Testis (tissue), 3 donors: ENCODE results near the gene CPE. TPM values are rescaled to one million over a fixed set of nuclear protein-coding genes. Genes with fewer than 3 reads are reported as not detected.

Experiments used
- DNase-seq: peaks from one replicate; pipeline ENCODE4 v3.0.0-alpha.2; 2019
- H3K27ac ChIP-seq, 2 donors: fragments of 200-600 bp; sonication (generic); one replicate each; pipeline ENCODE4 v1.5.1; 2019
- H3K27me3 ChIP-seq: fragments of 200-600 bp; sonication (generic); one replicate; pipeline ENCODE4 v1.5.1; 2019
- H3K36me3 ChIP-seq: fragments of 200-600 bp; sonication (generic); one replicate; pipeline ENCODE4 v1.5.1; 2017; ENCODE audit warnings: low read depth; ENCODE audit errors: missing control alignments
- H3K4me1 ChIP-seq: fragments of 200-600 bp; sonication (generic); one replicate; pipeline ENCODE4 v1.5.1; 2019
- H3K4me3 ChIP-seq, 2 donors: fragments of 200-600 bp; sonication (generic); one replicate each; pipeline ENCODE4 v1.5.1; 2017 to 2019
- H3K9me3 ChIP-seq: fragments of 200-600 bp; sonication (generic); one replicate; pipeline ENCODE4 v1.5.1; 2017
- POLR2A ChIP-seq: fragments of 450-650 bp; IDR thresholded peaks from one replicate; pipeline ENCODE4 v1.6.1; 2017; ENCODE audit warnings: antibody characterized with exemption, mild to moderate bottlenecking, moderate library complexity
- WGBS, 2 donors: methylation state at CpG; one replicate each; pipeline ENCODE4 v1.1.5; 2018; 5-methylcytosine and 5-hydroxymethylcytosine counted together
- intact Hi-C: fragments of 100-400 bp; cut with DNase I; formaldehyde crosslinking; loops from one replicate; pipeline ENCODE4 v1.15.1; 2023; ENCODE audit warnings: low total_unique reads
- polyA plus RNA-seq: library from polyadenylated mRNA; stranded (reverse); fragments of 350-450 nt; fragmentation: Illumina TruSeq; extraction: RNeasy Lipid Tissue Mini Kit (QIAGEN cat#74804); gene quantifications from one replicate; pipeline ENCODE4 v1.2.3, GENCODE V29; 2014; ENCODE audit warnings: low read depth, low replicate concordance; ENCODE audit not compliant: insufficient read depth
- total RNA-seq, 2 donors: library from RNA; depleted of rRNA; stranded (reverse); fragments of >200 nt; gene quantifications; one replicate each; pipeline ENCODE4 v1.2.3, GENCODE V29; 2016
- TF ChIP-seq, protein P1 (sequence below), 3 experiments: fragments of 450-650 bp in 2 of 3; fragments of 200-600 bp in 1 of 3; sonication (generic) in 1 of 3; IDR thresholded peaks; one replicate each; pipeline ENCODE4 v1.5.1; 2016 to 2019; ENCODE audit warnings: antibody characterized with exemption in 3 of 3, mild to moderate bottlenecking in 2 of 3, moderate library complexity in 1 of 3

The CPE gene
- total and polyA plus RNA-seq, 3 donors from 2014 or later: 290 to 589 (median 324) TPM

DNA sequence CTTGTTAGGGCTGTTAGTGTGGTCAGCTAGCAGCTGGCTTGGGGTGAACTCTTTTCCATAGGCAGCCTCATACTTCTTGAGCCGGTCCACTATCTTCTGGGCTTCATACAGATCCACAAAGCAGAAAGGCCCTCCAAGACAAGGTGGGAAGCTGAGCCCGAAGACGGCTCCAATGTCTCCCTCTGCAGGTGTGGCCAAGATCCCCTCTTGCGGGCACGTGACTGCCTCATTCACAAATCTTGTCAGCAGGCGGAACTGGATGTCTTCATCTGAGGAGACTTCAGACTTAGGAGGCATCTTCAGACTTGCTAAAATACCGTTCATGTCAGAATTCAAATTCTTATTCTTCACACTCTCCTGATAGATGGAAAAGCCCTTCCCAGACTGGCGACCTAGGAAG is 25.3 kb downstream of the CPE start:
- no peaks in the 10 kb centered on the region for H3K27me3 ChIP-seq
- 95 to 96% methylated on average over 3 to 8 of the region's 8 CpGs for WGBS, 2 donors
- DNase-seq: no peak
- H3K36me3 ChIP-seq: no peaks in the 10 kb centered on the region
- no peak overlapping the region for H3K4me3 ChIP-seq
- H3K9me3 ChIP-seq: no peaks in the 10 kb centered on the region
- intact Hi-C loops: no loop called here
- no peak overlapping the region for H3K27ac ChIP-seq
- no peak for TF ChIP-seq POLR2A
- TF ChIP-seq, protein P1, sequence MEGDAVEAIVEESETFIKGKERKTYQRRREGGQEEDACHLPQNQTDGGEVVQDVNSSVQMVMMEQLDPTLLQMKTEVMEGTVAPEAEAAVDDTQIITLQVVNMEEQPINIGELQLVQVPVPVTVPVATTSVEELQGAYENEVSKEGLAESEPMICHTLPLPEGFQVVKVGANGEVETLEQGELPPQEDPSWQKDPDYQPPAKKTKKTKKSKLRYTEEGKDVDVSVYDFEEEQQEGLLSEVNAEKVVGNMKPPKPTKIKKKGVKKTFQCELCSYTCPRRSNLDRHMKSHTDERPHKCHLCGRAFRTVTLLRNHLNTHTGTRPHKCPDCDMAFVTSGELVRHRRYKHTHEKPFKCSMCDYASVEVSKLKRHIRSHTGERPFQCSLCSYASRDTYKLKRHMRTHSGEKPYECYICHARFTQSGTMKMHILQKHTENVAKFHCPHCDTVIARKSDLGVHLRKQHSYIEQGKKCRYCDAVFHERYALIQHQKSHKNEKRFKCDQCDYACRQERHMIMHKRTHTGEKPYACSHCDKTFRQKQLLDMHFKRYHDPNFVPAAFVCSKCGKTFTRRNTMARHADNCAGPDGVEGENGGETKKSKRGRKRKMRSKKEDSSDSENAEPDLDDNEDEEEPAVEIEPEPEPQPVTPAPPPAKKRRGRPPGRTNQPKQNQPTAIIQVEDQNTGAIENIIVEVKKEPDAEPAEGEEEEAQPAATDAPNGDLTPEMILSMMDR (IDR thresholded peaks at IDR 0.05): no peak
- H3K4me1 ChIP-seq: no peaks in the 10 kb centered on the region

DNA sequence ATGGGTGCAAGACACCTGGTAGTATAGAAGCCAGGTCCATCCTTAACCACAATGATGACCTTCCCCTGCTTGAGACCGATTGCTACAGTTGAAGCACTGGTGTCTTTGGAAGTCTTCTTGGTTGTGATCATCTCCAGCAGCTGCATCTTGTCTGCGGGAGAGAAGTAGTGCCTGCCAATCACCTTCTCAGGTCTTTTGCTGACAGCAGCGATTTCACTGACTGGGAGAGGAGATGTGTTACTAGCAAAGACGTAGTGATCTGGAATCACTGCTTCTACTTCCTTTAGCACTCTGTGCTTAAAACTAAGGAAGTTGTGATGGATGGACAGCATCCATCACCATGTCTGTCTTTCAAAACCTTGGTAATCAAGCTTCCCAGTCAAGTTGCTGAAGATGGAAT is 25.9 kb downstream of the CPE start:
- 88 to 95% methylated on average over 4 of the region's 4 CpGs for WGBS, 2 donors
- TF ChIP-seq, protein P1 (IDR thresholded peaks at IDR 0.05): no peak
- TF ChIP-seq POLR2A: no peak
- H3K9me3 ChIP-seq: no peaks in the 10 kb centered on the region

DNA sequence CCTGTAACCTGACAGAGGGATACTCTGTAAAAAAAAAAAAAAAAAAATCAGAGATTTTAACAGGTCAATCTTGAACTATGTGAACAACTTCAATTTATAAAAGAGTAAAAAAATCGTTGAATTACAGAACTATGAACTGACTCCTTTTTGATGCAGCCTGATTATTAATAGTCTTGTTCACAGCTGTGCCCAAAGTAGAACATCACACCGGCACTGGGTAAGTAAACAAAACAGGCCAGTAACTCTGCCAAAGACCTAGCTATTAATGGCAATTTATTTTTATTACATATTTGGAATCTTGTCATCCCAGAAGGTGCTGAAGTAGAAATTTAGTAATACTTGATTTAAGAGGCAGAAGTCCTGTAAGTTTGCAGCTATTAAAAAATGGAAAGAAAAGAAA is 31.4 kb downstream of the CPE start:
- Histone ChIP-seq H3K27ac (no peak overlapping the region), H3K36me3 (no peaks in the 10 kb centered on the region), H3K27me3 (no peaks in the 10 kb centered on the region), H3K4me3 (no peak overlapping the region), H3K4me1 (no peaks in the 10 kb centered on the region), H3K9me3 (no peaks in the 10 kb centered on the region)
- intact Hi-C loops: no loop called here
- TF ChIP-seq, protein P1 (IDR thresholded peaks at IDR 0.05): no peak
- no peak for TF ChIP-seq POLR2A
- WGBS, 2 donors: 54 to 76% methylated on average over 2 of the region's 2 CpGs
- no peak for DNase-seq

More for the DNA sequence above, 25.9 kb downstream of the CPE start:
- no peak overlapping the region for H3K27ac ChIP-seq
- no peaks in the 10 kb centered on the region for H3K36me3 ChIP-seq
- no peaks in the 10 kb centered on the region for H3K4me1 ChIP-seq
- intact Hi-C loops: no loop called here
- no peak overlapping the region for H3K4me3 ChIP-seq
- H3K27me3 ChIP-seq: no peaks in the 10 kb centered on the region
- no peak for DNase-seq

DNA sequence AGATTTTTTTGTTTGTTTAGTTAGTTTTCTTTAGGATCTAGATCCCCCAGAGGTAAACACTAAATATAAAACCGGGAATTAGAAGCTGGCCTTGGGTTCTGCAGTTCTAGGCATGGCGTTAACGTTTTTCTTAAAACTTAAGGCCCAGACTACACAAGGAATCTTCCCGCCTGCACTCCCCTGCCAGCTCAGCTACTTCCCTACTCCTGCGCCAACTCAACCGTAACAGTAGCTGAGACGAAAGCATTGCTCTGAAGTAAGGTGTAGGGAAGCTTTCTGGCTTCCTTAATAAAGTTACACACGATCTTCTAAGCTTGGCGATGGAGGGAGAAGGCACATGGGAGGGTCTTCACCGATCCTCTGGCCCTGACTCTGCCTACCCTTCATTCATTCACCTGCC is 37.1 kb downstream of the CPE start:
- Histone ChIP-seq H3K9me3 (no peaks in the 10 kb centered on the region), H3K27ac (no peak overlapping the region), H3K4me3 (no peak overlapping the region), H3K4me1 (no peaks in the 10 kb centered on the region), H3K36me3 (no peaks in the 10 kb centered on the region), H3K27me3 (no peaks in the 10 kb centered on the region)
- TF ChIP-seq, protein P1 (IDR thresholded peaks at IDR 0.05): no peak
- no peak for TF ChIP-seq POLR2A
- 84 to 94% methylated on average over 10 of the region's 10 CpGs for WGBS, 2 donors
- DNase-seq: no peak
- intact Hi-C loops: no loop called here

DNA sequence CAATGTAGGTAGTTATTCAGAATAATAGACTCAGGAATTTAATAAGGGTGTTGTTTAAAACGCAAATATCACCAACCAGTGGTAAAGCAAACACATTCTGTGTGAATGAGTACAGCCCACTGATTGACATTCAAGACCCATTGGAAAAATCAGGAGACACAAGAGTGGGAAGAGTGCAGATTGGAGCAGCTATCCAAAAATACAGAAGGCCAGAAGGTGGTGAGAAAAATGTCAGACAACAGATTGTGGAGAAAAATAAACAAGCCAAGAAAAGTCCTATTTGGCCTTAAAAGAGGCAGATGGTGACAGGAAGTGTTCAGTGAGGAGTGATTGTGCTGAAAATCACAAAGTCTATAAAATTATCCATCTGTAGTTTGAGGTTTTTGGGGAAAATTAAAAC is 39.3 kb downstream of the CPE start:
- no peak for TF ChIP-seq POLR2A
- TF ChIP-seq, protein P1 (IDR thresholded peaks at IDR 0.05): no peak
- H3K27ac ChIP-seq: no peak overlapping the region
- 52 to 73% methylated on average over 1 of the region's 1 CpG for WGBS, 2 donors
- no peaks in the 10 kb centered on the region for H3K9me3 ChIP-seq
- intact Hi-C loops: no loop called here
- no peaks in the 10 kb centered on the region for H3K36me3 ChIP-seq
- DNase-seq: no peak
- H3K4me1 ChIP-seq: peaks cover 4% of the 10 kb centered on the region
- no peaks in the 10 kb centered on the region for H3K27me3 ChIP-seq
- H3K4me3 ChIP-seq: no peak overlapping the region
